GM18861 (cell line): ENCODE data around the gene SERTM2.
"Not testable (repeated sequence)": the region's sequence is repeated elsewhere in the genome, so short reads cannot be mapped to it uniquely, and the experiment has no call there.

Source experiments
- ATAC-seq: cut with Tn5 transposase; IDR thresholded peaks from one replicate; pipeline ENCODE4 v1.9.1; 2021; ENCODE audit not compliant: unreplicated experiment

Gene SERTM2

DNA sequence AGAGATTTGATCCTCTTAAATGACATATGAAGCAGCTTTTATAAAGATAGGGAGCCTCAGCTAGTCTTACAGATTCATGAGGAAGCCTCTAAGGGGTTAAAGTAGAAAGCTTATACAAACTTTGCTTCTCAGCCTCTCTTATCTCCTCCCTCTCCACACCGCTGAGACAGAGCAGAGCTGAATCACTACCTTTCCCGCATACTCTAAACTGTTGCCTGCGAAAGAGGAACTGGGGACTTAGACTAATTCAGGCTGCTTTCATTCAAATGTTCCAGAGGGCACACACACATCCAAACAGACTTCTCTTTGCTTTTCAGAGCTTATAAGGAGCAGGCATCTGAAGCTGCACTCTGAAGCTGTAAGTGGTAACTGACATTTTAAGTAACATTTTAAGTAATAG is at the start of gene SERTM2:
Gene SERTM2, plus strand, starts transcription at position 169 of the 400 bp plus-strand sequence. CDS start 7,213 bp downstream, outside the sequence.
- ATAC-seq, result peak; percentile 73

DNA sequence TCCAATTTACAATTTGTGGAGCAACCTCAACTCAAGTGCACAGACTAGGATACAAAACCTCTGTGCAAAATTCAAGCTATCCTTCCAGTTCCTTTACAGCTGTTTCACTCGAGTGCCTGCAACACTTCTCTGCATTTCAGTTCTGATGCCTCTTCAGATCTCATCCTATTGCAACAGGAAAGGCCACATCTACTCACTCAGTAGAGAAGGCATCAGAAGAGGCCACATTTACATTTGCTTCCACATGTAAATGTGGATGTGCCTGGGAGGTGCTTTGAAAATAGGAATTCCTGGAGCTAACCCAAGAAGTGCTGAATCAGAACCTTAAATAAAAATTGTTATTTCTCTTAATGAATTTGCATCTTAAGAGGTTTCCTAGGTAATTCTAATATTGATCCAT is 45.8 kb upstream of the SERTM2 start:
- ATAC-seq, result no peak

DNA sequence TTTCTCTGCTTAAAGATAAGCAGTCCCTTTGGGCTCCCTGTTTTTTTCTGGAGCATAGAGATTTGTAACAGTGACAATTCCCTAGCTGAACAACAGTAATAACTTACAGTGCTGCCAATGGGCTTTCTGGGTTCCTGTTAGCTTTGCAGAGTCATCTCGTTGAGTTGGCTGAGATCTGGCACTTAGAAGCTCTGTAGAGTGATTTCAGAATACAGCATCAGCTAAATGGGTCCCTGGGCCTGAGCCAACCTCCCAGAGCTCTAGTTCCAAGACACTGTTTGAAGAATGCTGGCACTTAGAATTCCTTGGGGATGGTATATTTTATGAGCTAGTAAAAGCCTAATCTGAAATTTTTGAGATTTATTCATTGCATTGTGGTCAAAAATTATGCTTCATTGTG is 43.5 kb upstream of the SERTM2 start:
- no peak for ATAC-seq

DNA sequence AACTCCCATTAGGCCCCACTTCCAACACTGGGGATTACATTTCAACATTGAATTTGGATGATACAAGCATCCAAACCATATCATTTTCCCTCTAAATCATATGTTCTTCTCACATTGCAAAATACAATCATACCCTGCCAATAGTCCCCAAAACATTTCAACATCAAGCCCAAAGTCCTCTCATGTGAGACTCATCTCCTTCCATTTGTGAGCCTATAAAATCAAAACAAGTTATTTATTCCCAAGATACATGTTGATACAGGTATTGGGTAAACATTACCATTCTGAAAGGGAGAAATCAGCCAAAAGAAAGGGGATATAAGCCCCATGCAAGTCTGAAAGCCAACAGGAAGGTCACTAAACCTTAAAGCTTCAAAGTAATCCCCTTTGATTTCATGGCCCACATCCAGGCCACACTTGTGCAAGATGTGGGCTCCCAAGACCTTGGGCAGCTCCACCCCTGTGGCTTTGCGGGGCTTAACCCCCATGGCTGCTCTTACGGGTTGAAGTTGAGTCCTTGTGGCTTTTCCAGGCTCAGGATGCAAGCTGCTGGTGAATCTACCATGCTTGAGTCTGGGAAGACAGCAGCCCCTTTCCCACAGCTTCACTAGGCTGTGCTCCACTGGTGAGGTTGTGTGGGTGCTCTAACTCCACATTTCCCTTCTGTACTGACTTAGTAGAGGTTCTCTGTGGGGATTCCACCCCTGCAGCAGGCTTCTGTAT is 40.6 kb upstream of the SERTM2 start:
- ATAC-seq, result no peak

DNA sequence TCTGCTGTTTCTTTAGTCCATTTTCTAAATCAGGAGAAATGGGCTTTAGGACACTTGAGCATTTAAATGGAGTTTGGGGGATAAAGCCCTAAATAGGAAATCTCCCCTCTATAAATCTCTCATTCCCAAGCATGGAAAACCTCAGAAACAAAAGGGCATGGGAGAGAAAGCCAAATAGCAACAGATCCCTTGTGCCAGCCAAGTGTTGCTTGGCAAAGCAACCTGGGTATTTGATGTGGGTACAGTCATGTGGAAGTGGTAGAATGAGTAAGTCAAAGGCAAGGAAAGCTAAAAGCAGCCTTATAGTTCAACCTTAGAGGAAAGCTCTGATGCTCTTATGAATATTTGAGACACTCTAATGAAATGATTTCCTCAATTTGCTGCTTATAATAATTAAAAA is 29.5 kb upstream of the SERTM2 start:
- no peak for ATAC-seq

DNA sequence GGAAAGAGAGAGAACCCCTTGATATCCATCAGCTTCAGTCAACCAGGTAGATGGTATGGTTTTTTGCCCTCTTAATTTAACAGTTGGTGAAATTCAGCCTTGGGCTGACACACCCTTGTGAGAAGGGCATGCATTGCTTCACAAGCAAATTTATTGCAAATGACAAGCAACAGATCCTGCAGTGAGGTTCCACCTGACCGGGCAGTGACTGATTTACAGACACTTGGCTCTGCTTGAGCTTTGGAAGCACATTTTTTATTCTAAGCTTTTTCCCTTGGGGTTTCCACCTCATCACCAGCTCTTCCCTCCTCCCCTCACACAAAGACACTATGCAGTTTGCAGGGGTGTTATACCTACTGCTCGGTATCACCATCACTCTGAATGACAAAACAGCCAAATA is 28.3 kb upstream of the SERTM2 start:
- no peak for ATAC-seq

DNA sequence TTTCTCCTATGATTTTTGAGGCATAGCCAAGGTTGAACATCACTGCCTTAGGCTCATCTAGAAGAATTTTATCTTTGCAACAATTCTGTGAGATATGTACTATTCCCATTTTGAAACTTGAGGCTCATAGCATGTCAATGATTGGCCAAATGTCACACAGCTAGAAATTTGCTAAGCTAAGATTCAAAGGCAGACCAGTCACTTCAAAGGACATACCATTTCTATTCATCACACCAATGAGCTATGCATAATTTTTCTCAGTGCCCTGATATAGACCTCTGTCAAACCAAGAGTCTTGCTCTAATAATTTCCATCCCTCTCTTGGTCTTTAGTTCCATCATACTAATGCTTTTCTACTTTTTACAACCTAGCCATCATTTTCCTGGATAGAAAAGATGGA is 27.6 kb upstream of the SERTM2 start:
- no peak for ATAC-seq

DNA sequence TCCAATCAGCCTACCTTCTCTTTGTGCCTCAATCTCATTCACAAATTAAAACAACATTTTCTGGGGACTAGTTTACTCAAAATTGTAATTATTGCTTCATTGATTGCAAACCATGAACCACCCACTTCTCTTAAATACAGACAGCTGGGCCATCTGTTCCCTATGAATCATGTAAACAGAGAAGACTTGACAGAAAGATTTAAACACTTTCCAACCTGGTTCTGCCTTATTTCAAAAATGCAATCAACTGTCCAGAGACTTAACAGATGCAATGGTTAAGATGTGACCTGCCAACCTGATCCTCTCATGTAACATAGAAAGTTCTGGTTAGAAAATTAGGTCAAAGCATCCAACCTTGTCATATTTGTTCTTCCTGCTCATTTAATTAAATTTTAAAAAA is 20.8 kb upstream of the SERTM2 start:
- ATAC-seq, result no peak

DNA sequence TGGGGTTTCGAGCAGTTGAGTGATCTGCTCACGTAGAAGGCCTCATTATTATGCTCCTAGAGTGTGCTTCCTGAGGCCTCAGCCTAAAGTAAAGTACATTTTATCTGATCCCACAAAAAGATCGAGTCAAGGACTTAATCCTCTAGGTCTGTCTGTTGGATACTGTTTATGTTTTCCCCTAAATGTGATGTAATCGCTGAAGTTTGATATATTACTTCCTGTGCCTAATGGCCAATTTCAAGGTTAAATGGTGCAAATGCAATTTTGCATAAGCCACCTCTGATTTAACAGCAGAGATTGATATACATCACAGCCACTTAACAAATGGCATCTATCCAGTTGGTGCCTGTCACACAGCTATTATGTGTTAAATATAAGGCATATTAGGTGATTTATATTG is 19.4 kb upstream of the SERTM2 start:
- ATAC-seq, result no peak

DNA sequence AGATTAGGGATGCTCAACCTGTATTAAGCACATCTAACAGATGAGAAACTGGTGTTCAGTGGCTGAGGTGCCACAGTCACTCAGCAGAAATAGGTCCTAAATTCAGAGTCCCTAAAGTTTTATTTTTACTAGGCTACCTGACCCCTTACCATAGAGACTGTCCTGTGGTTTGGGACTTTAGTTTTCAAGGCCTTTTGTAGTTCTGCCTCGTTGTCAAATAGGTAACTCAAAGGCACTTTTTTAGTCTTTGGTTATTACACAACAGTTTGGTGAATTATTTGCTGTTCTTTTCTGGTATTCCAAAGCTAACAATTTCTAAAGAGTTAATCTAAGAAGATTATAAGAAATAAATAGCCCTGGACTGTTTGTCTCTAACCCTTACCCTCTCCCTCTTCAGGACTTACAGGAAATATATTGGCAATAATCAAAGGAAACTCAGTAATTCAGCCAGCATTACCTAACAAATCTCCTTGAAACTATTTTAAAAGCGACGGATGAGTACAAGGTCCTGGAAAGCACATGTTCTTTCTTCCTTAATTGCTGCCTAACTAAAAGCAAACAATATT is 12.8 kb upstream of the SERTM2 start:
- ATAC-seq, result no peak

DNA sequence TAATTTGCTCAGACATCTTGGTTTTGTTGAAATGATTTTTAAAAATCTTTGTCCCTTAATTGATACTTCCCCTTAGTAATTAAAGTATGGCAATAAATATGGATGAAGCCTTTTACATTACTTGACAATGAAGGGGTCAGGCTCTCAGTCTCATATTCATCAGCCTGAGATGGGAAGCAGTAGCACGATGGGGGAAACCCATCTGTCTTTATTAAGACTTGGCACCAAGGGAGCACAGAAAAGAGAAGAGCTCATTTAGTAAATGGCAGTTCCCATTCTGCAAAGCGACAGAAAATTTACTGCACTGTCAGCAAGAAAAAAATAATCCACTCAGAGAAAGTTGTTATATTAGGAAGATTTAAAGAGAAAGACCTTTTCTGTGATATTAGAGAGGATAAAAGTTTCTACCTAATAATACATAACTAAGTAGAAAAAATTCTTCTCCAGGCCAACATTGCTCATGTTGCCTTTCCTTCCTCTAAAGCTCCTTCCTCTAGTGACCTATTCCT is 7.9 kb upstream of the SERTM2 start:
- ATAC-seq, result no peak

DNA sequence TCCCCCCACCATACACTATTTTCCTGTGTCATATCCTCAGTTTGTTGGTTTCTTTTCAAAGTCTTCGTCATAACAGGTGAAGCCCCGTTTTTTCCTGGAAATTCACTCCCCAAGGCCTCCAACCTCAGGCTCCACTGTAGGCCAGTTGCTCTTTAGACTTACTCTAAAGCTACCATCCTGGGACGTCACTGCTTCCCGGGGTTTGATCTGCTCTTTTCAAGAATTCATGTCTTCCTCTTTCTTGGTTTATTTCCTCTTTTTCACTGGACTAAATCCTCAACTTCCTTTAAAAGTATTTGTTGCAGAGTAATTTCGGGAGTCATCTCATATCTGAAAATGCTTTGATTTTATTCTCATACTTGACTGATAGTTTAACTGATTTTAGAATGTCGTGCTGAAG is 6.5 kb upstream of the SERTM2 start:
- no peak for ATAC-seq

DNA sequence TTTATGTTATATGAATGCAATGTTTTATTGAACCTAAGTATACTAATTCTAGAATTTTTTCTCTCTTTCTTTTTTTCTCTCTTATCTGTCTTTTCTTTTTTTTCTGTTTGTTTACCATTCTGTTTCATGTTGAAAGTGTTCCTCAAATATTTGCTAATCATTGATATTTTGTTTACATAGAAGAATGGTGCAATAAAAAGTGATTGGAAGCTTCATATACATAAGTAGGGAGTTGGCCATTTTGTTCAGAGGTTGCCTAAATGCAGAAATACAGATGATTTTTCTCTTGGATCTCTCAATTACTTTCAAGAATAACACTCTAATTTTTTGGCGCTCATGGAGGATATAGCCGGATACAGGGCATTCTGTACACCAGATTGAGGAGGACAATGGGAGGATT is 5.7 kb upstream of the SERTM2 start:
- no peak for ATAC-seq

DNA sequence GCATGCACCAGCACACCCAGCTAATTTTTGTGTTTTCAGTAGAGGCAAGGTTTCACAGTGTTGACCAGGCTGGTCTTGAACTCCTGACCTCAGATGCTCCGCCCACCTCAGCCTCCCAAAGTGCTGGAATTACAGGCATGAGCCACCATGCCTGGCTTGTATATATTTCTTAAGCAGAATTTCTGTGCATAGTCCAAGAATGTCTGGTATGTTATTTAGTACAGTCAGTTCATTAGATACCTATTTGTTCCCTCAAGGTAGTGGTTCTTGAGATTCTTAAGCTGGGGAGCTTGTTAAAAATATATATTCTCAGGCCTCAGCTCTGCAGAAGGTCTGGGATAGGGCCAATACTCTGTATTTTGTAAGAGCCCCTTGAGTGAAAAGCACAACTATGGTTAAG is 4.6 kb upstream of the SERTM2 start:
- no peak for ATAC-seq

DNA sequence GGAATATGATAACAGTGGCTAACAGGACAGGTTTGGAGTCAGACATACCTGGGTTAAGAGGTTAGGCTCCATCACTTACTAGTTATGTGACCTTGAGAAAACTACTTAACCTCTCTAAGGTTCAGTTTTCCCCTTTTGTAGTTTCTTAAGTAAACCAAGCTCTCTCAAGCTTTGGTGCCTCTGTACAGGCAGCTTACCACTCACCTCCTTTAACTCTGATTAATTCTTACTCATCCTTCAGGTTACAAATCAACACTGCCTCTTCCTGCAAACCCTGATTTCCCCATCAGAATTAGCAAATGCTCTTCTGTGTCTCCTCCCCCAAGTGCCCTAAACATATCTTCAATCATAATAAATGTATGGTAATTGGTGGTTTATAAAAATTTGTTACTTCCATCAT is 3.5 kb upstream of the SERTM2 start:
- no peak for ATAC-seq

DNA sequence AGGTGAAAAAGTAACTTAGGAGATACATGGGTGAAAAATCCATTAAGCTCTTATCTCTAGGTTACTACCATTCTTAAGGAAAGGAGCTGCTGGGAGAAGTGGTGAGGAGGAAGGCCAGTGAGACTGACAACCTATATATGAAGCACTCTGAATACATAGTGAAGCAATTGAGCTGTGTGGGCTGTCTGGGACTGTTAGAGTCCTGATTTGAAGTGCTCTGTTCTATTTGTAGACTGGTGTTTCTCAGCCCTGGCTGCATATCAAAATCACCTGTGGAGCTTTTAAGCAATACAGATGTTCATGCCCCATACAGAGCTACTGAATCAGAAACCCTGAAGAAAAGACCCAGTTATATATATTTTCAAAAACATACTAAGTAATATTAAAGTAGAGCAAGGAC is 3.9 kb downstream of the SERTM2 start:
- ATAC-seq, result no peak

DNA sequence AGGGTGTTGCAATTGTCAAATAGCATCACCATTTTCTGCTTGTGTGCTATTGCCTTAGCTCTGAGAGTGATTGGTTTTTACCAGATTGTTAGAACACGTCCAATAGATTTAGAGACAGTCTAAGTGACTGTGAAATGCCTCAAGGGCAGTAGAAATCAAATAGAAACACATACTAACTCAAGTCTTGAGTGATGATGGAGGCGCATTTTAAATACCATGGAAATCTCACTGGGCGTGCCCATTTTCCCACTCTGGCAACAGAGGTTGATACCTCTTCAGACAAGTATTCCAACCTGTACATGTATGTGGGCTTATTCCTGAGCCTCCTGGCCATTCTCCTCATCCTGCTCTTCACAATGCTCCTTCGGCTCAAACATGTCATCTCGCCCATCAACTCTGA is 7.2 kb downstream of the SERTM2 start:
- no peak for ATAC-seq

DNA sequence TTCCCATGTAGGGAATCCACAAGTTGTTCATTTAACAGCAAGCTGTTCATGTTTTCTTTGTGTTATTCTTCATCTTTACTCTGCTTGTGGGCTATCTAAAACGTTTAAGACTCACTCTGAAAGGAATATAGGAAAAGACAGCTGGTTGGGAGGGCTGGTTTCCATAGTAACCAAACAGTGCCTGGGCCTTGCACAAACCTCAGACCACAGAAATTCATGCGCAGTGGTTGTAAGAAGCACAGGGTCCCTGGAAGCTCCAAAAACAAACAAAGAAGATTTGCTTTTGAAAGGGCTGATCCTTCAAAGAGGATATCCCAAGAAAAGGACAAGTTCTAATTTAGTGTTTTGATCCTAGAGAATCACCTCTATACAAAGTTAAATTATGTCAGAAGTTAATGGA is 7.8 kb downstream of the SERTM2 start:
- no peak for ATAC-seq

DNA sequence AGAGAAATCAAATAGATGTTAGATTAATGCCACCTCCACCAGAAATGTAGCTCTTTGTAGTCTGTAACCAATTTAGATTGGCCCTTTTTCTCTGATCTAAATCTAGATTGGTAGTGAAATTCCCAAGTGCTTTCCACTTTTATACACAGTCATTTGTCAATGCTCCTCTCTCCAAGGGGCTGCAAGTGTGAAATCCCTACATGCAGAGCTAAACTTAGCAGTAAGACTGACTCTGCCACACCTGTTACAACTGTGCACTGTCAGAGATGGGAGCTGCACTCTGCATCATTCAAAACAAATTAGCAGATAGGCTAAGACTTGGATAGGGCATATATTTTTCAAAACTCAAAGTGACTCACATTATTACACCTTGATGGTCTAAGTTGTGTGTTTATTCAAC is 9.1 kb downstream of the SERTM2 start:
- no peak for ATAC-seq

DNA sequence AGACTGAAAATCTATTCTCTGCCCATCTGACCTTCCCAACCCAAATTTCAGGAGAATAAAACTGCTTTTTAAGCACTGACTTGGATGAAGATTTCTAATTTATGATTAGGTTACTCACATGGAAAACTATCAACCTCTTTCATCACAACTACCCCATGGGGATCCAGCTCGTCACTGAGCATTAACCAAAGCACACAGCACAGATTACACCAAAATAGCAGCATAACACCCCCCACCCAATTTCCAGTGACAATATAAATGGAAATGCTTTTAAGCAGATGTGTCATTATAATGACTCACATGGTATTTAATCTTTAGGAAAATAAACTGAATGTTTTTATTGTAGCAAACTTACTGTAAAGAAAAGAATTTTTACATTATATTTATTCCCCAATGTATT is 9.7 kb downstream of the SERTM2 start:
- ATAC-seq, result no peak

DNA sequence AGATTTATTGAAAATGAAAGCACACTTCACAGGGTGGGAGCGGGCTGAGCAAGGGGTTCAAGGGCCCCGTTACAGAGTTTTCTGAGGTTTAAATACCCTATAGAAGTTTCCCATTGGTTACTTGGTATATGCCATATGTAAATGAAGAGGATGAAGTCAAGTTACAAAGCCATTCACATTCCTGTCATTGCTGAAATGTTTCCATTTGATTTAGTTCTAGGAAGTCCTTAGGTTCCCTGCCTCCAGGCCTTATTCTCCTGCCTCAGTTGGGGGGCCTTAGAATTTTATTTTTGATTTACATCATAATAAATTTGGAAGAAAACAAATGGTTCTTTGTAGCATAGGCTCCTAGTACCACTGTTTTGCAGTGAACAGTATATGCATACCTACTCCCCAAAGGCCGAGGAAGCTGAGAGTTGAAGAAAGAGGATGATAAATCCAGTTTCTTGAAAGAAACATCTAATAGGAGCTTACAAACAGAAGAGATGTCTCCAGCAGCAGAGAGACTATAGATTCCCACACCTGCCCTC is 31.8 kb downstream of the SERTM2 start:
- ATAC-seq, result no peak

DNA sequence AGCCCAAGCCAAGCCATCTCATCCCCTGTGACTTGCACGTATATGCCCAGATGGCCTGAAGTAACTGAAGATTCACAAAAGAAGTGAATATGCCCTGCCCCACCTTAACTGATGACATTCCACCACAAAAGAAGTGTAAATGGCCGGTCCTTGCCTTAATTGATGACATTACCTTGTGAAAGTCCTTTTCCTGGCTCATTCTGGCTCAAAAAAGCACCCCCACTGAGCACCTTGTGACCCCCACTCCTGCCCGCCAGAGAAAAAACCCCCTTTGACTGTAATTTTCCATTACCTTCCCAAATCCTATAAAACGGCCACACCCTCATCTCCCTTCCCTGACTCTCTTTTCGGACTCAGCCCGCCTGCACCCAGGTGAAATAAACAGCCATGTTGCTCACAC is 37.8 kb downstream of the SERTM2 start:
- ATAC-seq, result not testable (repeated sequence)
